GM13976 (cell line): Measurements from ENCODE around the gene AVEN.
"Not testable (repeated sequence)": the region's sequence is repeated elsewhere in the genome, so short reads cannot be mapped to it uniquely, and the experiment has no call there.

ENCODE experiments used
- DNase-seq: peaks from one replicate; pipeline ENCODE4 v3.0.0; 2012; ENCODE audit warnings: low spot score
- in situ Hi-C: fragments of 300-500 bp; cut with MboI; formaldehyde crosslinking; loops from one replicate; pipeline ENCODE4 v1.12.0; 2022; ENCODE audit warnings: low sequenced_read_pairs, mixed read lengths, inconsistent platforms; ENCODE audit not compliant: unreplicated experiment
- TF ChIP-seq, protein P1 (sequence below): IDR thresholded peaks from 2 replicates; pipeline ENCODE4 v1.5.1; 2012; ENCODE audit warnings: borderline replicate concordance, mild to moderate bottlenecking; ENCODE audit not compliant: insufficient read depth; ENCODE audit errors: extremely low read depth, missing control alignments, control extremely low read depth

The AVEN gene

GRCh38 chr15:34006381-34006780 lies 32.6 kb downstream of the AVEN start:
- no peak for DNase-seq
- TF ChIP-seq, protein P1, sequence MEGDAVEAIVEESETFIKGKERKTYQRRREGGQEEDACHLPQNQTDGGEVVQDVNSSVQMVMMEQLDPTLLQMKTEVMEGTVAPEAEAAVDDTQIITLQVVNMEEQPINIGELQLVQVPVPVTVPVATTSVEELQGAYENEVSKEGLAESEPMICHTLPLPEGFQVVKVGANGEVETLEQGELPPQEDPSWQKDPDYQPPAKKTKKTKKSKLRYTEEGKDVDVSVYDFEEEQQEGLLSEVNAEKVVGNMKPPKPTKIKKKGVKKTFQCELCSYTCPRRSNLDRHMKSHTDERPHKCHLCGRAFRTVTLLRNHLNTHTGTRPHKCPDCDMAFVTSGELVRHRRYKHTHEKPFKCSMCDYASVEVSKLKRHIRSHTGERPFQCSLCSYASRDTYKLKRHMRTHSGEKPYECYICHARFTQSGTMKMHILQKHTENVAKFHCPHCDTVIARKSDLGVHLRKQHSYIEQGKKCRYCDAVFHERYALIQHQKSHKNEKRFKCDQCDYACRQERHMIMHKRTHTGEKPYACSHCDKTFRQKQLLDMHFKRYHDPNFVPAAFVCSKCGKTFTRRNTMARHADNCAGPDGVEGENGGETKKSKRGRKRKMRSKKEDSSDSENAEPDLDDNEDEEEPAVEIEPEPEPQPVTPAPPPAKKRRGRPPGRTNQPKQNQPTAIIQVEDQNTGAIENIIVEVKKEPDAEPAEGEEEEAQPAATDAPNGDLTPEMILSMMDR: no peak
- in situ Hi-C loops: no loop called here

DNA sequence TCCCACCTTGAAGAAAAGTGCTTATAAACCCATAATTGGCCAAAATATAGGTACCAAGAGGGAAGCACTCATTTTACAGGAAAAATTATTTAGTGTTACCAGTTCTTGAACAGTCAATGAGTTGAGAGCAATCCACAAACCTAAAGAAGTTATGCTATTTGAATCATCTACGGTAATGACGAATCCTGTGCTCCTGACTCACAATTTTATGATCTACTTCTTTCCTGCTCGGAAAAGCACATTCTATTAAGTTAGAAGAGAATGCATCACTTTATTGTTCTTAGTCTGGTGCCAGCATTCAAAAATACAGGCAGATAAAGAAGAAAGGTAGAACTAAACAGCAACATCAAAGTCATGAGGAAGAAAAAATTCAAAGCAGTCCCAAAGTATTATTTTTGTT lies 37.5 kb downstream of the AVEN start:
- in situ Hi-C loops: no loop called here
- TF ChIP-seq, protein P1: no peak
- no peak for DNase-seq

GRCh38 chr15:33995666-33996065 lies 43.3 kb downstream of the AVEN start:
- not testable (repeated sequence) for DNase-seq
- in situ Hi-C loops: loop anchor here (25.0 kb wide), 1 partner anchor 683 kb away; the partner anchor contains the start of gene RYR3

DNA sequence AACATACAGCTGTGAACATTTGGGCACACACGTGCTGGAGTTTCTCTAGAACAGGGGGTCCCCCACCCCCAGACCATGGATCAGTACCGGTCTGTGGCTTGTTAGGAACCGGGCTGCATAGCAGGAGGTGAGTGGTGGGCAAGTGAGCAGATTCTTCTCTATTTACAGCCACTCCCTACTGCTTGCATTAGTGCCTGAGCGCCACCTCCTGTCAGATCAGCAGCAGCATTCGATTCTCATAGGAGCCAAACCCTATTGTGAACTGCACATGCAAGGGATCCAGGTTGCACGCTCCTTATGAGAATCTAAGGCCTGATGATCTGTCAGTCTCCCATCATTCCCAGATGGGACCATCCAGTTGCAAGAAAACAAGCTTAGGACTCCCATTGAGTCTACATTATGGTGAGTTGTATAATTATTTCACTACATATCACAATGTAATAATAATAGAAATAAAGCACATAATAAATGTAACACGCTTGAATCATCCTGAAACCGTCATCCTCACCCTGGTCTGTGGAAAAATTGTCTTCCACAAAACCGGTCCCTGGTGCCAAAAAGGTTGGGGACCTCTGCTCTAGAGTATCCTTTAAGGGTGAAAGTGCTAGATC lies 44.9 kb downstream of the AVEN start:
- TF ChIP-seq, protein P1: peak; percentile 36
- in situ Hi-C loops: loop anchor here (25.0 kb wide), 1 partner anchor 682 kb away; the partner anchor contains the start of gene RYR3
- no peak for DNase-seq

DNA sequence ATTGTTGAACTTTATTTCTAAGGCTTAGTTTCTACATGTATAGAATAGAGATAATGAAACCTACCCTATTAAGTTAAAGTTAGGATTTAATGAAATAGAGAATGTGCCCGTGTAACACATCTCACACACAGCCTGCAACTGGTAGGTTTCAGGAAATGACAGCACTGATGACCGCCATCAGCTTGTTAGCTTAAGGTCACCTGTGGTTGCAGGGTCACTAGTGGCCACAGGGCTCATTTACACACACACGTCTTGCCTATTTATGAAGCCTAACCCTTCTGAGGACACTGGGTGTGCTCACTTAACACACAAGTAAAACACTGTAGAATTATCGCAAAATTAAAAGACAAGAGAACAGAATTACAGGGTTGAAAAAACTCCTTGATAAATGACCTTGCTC lies 50.6 kb downstream of the AVEN start:
- TF ChIP-seq, protein P1: no peak
- no peak for DNase-seq
- in situ Hi-C loops: loop anchor here (25.0 kb wide), 1 partner anchor 676 kb away; the partner anchor contains the start of gene RYR3

GRCh38 chr15:33987444-33987843 lies 51.6 kb downstream of the AVEN start:
- in situ Hi-C loops: loop anchor here (25.0 kb wide), 1 partner anchor 675 kb away; the partner anchor contains the start of gene RYR3
- TF ChIP-seq, protein P1: no peak
- DNase-seq: no peak

- in situ Hi-C loops: loop anchor here (25.0 kb wide), 1 partner anchor 673 kb away; the partner anchor contains the start of gene RYR3
- no peak for DNase-seq
- TF ChIP-seq, protein P1: no peak
Measured at GRCh38 chr15:33985751-33986150, 53.3 kb downstream of the AVEN start.
